Inflammatory macrophage treated with lipopolysaccharide for 1 hour (primary cell): Measurements from ENCODE around the gene OAS2.
A peak's percentile ranks its signal among the peaks of the same experiment; 100 is the strongest.

ENCODE experiments used
- DNase-seq, 2 donors: peaks; one replicate each; pipeline ENCODE4 v3.0.0-alpha.2; 2020 to 2022

The OAS2 gene

DNA sequence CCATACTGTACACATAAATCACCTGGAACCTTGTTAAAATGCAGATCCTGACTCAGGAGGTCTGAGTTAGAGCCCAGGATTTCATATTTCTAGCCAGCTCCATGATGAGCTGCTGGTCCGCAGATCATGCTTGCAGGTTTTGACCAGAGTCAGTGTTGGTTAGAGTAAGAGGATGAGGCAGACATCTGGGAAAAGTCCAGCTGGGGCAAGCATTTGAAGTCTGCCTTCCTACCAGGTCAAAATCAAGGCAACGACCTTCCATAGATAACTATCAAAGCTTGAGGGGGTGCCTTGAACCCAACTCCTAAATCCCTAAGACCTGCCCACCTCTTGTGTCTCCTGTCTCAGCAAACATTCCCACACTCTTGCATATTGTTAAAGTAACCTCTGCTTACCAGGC is 9.2 kb downstream of the OAS2 start:
- no peak for DNase-seq

GRCh38 chr12:112988224-112988623 is 9.9 kb downstream of the OAS2 start:
- no peak for DNase-seq

DNA sequence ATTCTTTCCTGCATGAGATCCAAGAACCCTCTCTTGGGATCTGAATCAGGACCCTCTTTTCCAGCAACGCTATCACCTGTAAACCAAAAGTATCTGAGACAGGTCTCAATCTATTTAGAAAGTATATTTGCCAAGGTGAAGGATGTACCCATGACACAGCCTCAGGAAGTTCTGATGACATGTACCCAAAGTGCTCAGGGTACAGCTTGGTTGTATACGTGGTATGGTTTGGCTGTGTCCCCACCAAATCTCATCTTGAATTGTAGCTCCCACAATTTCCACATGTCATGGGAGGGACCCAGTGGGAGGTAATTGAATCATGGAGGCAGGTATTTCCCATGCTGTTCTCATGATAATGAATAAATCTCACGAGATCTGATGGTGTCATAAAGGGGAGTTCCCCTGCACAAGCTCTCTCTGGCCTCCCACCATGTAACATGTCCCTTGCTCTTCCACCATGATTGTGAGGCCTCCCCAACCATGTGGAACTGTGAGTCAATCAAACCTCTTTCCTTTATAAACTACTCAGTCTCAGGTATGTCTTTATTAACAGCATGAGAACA is 10.6 kb downstream of the OAS2 start:
- DNase-seq: peak; percentile 49 to 75

DNA sequence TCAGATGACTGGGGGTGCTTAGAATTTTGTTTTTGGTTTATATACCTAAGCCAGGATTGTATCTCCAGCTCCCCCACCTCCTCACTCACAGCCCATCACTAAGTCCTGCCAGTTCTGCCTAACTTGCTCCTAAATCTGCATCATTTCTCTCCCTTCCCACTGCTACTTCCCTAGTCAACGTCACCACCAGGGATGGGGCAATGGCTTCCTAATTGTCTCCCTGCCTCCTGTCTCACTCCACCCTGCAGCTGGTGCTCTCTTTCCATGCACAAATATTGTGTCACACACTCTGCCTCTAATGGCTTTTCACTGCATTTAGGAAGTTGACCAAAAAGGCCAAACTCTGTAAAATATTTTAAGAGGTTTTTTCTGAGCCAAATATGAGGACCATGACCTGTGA is 11.5 kb downstream of the OAS2 start:
- peak in 1 of 2 donors; percentile 24 for DNase-seq

- peak; percentile 64 to 91 for DNase-seq
These were observed 14.5 kb downstream of the OAS2 start for GRCh38 chr12:112992541-112993398.

DNA sequence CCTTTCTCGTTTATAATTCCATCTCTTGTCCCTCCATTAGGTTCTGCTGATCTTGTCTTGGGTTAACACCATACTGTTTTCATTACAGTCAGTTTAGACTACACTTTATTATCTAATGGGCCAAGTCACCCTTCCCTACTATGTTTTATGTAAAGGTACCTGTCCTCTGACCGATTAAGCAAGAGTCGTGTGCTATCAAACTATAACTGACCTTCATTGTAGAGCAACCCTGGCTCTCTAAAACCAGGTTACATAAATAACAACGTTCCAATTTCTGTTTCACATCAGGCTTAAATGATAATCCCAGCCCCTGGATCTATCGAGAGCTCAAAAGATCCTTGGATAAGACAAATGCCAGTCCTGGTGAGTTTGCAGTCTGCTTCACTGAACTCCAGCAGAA is 16.7 kb downstream of the OAS2 start:
- DNase-seq: no peak

DNA sequence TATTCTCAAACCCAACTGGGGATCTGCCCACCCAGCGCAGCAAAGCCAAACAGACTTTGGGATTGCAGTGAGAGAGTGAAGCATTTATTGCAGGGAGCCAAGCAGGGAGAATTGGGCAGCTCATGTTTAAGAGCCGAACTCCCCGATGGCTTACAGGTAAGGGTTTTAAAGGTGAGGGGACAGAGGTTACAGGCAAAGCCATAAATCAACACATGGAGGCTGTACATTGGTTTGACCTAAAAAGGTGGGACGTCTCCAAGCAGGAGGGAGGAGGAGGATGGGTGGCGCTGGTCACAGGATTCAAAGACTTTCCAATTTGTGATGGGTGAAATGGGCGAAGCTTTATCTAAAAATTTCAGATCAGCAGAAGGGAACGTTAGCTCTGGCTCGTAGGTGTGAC is 18.2 kb downstream of the OAS2 start:
- no peak for DNase-seq

GRCh38 chr12:112997506-112997905 is 19.2 kb downstream of the OAS2 start:
- no peak for DNase-seq

- no peak for DNase-seq
These were observed 20.9 kb downstream of the OAS2 start for GRCh38 chr12:112998987-112999767.

DNA sequence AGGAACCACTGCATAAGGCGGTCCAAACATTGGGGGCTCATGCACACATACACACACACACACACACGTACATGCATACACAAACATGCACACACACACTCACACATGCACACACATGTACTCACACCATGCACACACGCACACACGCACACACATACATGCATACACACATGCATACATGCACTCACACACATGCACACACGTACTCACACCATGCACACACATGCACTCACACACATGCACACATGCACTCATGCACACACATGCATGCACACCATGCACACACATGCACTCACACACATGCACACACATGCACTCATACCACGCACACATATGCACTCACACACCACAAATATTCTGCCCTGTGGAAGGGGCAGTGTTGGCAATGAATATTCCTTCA is 22.1 kb downstream of the OAS2 start:
- no peak for DNase-seq

DNA sequence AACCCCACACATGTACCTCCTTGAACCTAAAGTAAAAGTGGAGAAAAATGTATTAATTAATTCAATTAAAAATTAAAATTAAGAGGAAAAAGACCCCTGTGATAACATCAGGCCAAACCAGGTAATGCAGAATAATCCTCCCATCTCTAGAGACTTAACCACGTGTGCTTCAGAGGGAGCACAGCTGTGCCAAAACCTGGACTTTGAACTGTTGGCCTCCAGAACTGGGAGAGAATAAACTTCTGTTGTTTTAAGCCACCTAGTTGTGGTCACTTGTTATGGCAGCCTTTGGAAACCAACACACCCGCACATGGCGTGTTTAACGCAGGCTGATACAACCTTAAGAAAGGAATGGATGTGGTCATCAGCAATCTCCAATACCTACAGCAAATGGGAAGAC is 23.8 kb downstream of the OAS2 start:
- no peak for DNase-seq

- no peak for DNase-seq
These were observed 24.4 kb downstream of the OAS2 start for GRCh38 chr12:113002676-113003075.

DNA sequence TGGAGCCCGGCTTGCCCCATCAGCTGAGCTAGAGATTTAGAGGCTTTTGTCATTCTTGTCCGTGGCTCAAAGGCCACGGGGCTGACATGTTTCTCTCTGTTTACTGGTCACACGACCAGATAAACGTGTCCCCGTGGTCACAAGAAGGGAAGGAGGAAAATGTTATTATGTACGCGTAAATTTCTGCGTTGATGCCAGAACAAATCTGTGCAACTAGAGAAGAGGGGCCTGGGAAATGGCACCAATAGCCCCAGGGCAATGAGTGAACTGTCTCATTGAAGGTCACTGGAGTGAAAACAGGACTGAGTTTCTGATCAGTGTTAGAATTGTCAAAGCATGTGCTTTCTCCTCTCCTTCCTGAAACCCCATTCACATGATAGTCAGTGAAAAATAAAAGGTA is 25.3 kb downstream of the OAS2 start:
- no peak for DNase-seq

DNA sequence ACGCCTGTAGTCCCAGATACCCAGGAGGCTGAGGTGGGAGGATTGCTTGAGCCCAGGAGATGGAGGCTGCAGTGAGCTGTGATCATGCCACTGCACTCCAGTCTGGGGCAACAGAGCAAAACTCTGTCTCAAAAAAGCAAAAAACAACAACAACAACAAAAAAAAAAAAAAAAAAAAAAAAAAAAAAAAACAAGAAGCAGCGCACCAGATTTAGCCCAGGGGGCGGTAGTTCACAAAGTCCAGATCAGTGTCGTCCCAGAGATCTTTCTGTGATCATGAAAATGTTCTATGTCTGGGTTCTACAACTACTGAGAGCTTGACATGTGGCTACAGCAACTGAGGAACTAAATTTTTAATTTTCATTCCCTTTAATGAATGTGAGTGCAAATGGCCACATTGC is 27.4 kb downstream of the OAS2 start:
- no peak for DNase-seq

DNA sequence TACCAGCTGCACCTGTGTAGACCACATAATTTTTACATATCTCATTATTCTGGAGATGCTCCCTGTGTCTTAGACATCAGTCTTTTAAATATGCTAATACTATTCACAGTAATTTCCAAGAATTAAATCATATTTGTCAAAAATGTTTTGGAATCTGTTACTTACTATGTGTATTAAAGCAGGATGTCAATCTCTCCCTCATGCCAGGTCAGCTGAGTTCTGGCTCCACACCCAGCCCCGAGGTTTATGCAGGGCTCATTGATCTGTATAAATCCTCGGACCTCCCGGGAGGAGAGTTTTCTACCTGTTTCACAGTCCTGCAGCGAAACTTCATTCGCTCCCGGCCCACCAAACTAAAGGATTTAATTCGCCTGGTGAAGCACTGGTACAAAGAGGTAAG is 27.9 kb downstream of the OAS2 start:
- no peak for DNase-seq

DNA sequence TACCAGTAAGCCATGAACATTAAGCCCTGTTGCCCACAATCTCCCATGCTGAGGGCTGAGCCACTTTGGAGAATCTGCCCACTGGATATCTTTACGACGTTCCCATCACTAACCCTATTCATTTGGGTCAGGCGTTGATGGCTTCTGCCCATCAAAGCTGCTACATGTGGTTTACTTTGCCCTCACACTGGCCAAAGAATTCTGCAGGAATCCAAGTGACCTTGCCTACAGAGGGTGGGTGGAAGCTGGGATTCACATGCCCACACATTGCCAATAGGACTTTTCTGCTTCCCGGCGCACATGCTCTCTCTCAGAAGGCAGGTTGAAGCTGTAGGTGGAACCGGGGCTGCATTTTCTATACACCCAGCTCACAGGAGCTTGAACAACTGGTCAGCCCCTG is 28.3 kb downstream of the OAS2 start:
- DNase-seq: no peak

DNA sequence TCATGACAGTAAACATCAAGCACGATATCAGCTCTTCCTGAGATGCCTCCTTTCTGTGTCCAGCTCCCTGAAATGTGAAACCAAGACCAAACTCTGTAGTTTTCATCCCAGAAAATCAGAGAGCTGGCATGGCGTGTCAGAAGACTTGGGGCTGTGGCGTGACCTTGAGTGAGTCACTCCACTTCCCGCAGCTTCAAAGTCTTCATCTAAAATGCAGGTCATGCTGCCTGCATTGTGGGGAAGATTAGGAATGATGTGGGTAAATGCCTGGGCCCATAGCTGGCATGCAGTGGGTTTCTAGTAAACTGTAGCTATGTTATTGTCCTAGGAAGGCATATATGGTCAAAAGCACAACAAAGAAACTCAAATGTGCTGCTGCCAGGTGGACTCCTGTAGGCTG is 28.8 kb downstream of the OAS2 start:
- no peak for DNase-seq

- DNase-seq: no peak
These were observed 32.4 kb downstream of the OAS2 start for GRCh38 chr12:113010701-113011100.

DNA sequence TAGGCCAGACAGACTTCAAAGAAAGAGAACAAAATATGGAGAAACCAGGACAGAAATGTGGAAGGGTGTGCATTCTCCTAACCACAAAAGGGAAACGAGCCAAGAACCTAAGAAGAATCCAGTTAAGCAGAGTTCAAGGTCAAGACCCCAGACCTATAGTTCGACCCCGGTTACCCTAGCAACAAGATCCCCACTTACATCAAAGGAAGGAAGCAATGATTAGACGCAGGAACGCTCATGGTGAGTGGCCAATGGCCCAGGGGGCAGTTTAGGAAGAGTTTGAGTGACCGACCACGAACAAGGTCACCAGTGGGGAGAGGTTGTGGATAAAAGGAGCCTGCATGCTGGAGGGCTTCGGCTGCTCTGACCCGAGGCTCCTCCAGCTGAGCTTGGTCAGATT is 36.2 kb downstream of the OAS2 start:
- no peak for DNase-seq

DNA sequence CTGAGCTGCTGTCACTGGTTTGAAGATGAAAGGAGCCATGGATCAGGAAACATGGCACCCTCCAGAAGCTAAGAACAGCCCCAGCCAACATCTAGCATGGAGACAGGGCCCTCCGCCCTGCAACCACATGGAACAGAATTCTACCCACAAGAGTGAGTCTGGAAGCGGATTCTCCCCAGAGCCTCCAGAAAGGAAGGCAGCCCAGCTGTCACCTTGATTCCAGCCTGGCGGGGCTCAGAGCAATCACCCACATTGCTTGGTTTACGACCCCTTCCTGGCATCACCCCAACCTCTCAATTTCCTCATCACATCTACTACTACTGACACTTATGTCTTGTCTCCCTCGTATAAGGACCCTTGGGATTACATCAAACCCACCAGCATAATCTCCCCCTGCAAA is 38.5 kb downstream of the OAS2 start:
- DNase-seq: no peak

GRCh38 chr12:113019025-113019424 is 40.7 kb downstream of the OAS2 start:
- DNase-seq: no peak

DNA sequence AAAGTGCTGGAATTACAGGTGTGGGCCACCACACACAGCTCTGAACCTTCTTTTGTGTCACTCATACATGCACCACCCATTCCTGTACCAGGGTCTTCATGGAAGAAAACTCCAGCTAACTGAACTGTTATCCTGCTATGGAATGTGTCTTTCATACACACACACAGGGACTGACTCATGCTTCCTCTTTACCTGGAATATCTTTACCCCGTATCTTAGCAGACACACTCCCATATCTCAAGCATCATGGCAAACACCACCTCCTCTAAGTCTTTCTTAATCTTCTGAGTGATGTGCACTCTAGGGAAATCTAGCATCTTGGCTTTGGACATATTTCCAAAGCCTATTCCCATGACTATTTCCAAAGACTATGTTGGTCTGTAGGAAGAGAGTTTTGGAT is 43.2 kb downstream of the OAS2 start:
- no peak for DNase-seq

GRCh38 chr12:113022563-113023297 is 44.4 kb downstream of the OAS2 start:
- no peak for DNase-seq
